GM12891 (cell line): Measurements from ENCODE around the gene WDR46.

Source experiments
- POLR2A ChIP-seq: IDR thresholded peaks from 2 replicates; pipeline ENCODE4 v1.6.1; 2011; ENCODE audit warnings: low read depth, low read length, control low read depth
- POLR2AphosphoS5 ChIP-seq: IDR thresholded peaks from 2 replicates; pipeline ENCODE4 v1.6.1; 2011; ENCODE audit warnings: low read depth, low read length, control low read depth
- TAF1 ChIP-seq: IDR thresholded peaks from 2 replicates; pipeline ENCODE4 v1.6.1; 2011; ENCODE audit warnings: low read depth, low read length, control low read depth

DNA sequence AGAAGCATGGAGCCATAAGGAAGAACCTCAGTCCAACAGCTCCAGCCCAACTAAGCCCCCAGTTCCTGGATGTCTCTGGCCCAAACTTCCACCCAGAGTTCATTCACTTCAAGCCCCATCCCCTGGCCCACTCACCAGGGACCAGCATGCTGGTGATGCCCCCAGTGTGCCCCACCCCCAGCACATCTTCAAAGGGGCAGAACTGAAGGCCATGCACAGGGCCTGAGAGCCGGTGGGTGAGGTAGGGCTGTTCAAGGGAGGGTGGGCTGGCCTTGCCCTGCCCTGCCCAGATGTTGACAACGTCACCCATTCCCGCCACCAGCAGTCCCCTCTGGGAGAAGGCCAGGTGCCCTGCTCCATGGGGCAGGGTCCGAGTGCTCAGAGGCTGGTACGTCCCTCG is 8.5 kb downstream of the WDR46 start:
- TF ChIP-seq TAF1 (no peak), POLR2A (no peak), POLR2AphosphoS5 (no peak)
